ENCODE results near the gene PRPF38B. TPM values are rescaled to one million over a fixed set of nuclear protein-coding genes. Genes with fewer than 3 reads are reported as not detected.
A peak's percentile ranks its signal among the peaks of the same experiment; 100 is the strongest.

The PRPF38B gene
- total RNA-seq, 1 experiment from 2014 or later, result 50.5 TPM

GRCh38 chr1:108704496-108704895, 12.4 kb downstream of the PRPF38B start (continued):
- TF ChIP-seq E2F4 (CRISPR knock-in tag; IDR thresholded peaks at IDR 0.05; ENCODE audit: borderline replicate concordance, low read depth) (no peak), IRF2 (CRISPR knock-in tag; IDR thresholded peaks at IDR 0.05; ENCODE audit: borderline replicate concordance, low read depth) (no peak), PREB (CRISPR knock-in tag; IDR thresholded peaks at IDR 0.05; ENCODE audit: borderline replicate concordance) (no peak)

DNA sequence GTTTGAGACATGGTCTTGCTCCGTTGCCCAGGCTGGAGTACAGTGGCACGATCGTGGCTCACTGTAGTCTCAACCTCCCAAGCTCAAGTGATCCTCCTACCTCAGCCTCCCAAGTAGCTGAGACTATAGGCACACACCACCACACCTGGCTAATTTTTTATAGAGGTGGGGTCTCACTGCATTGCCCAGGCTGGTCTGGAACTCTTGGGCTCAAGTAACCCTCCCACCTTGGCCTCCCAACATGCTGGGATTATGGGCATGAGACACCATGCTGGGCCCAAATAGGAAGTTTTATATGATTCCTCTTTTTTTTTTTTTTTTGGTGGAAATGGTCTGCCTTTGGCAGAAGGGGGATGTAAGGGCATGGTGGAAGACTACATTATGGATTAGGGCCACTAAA, 14.5 kb downstream of the PRPF38B start:
- ChIA-PET CTCF (interaction anchor here (1.0 kb wide), 1 partner anchor 15 kb away, joined by 3 read pairs; the partner anchor contains the start of gene PRPF38B), POLR2A (no interaction called here)
- ATAC-seq (no peak), DNase-seq (ENCODE audit: low spot score) (no peak)
- Mint-ChIP-seq H3K27ac (no peak overlapping the region), H3K4me3 (no peak overlapping the region), H3K36me3 (0 out of 2 replicates have a peak, but pooled peaks cover 3% of the 10 kb centered on the region), H3K9me3 (no peaks in the 10 kb centered on the region), H3K27me3 (ENCODE audit: low read depth) (no peaks in the 10 kb centered on the region), H3K4me1 (no peaks in the 10 kb centered on the region)
- 0 out of 2 replicates have a peak, but pooled peaks have one; percentile 53 for TF ChIP-seq ZNF121 (CRISPR knock-in tag; IDR thresholded peaks at IDR 0.05)
- TF ChIP-seq EMX1 (CRISPR knock-in tag; IDR thresholded peaks at IDR 0.05), result no peak
- no peak for TF ChIP-seq ZNF425 (CRISPR knock-in tag; conservative IDR thresholded peaks at IDR 0.05)
- TF ChIP-seq, protein P1, sequence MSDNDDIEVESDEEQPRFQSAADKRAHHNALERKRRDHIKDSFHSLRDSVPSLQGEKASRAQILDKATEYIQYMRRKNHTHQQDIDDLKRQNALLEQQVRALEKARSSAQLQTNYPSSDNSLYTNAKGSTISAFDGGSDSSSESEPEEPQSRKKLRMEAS (CRISPR knock-in tag; IDR thresholded peaks at IDR 0.05), result no peak

GRCh38 chr1:108708691-108709660, 16.9 kb downstream of the PRPF38B start:
- Mint-ChIP-seq H3K36me3 (no peaks in the 10 kb centered on the region), H3K27ac (no peak overlapping the region), H3K4me3 (no peak overlapping the region), H3K27me3 (ENCODE audit: low read depth) (no peaks in the 10 kb centered on the region), H3K9me3 (no peaks in the 10 kb centered on the region), H3K4me1 (peaks cover 7% of the 10 kb centered on the region)
- POLR2A ChIA-PET, result interaction anchor here (0.6 kb wide), 1 partner anchor 206 kb away, joined by 3 read pairs; no protein-coding TSS in a partner anchor
- ATAC-seq (peak; percentile 79), DNase-seq (ENCODE audit: low spot score) (peak; percentile 72)
- TF ChIP-seq ESRRA (CRISPR knock-in tag; IDR thresholded peaks at IDR 0.05; ENCODE audit: borderline replicate concordance), result no peak
- TF ChIP-seq ZNF423 (CRISPR knock-in tag; IDR thresholded peaks at IDR 0.05), result 0 out of 2 replicates have a peak, but pooled peaks have one; percentile 19
- 0 out of 2 replicates have a peak, but pooled peaks have one; percentile 31 for TF ChIP-seq PRRX2 (CRISPR knock-in tag; IDR thresholded peaks at IDR 0.05)
- peak; percentile 42; the same call in 1 of the 2 replicates for TF ChIP-seq CTCF (IDR thresholded peaks at IDR 0.05)
- TF ChIP-seq IRF2 (CRISPR knock-in tag; IDR thresholded peaks at IDR 0.05; ENCODE audit: borderline replicate concordance, low read depth), result no peak
- CTCF ChIA-PET, result interaction anchor here (0.7 to 1.7 kb wide), 4 partner anchors 12 to 64 kb away, joined by 3 to 7 read pairs (median 3); partner anchors contain the start of gene PRPF38B

Data from WTC11 (cell line).